GM21528 (cell line): ENCODE results near the gene NDE1.

ENCODE experiments used
- ATAC-seq: cut with Tn5 transposase; IDR thresholded peaks from one replicate; pipeline ENCODE4 v1.9.1; 2021; ENCODE audit warnings: mild to moderate bottlenecking, moderate library complexity; ENCODE audit not compliant: unreplicated experiment, low FRiP score

NDE1 gene

GRCh38 chr16:15732416-15732815 lies 82.4 kb downstream of the NDE1 start:
- ATAC-seq = no peak

GRCh38 chr16:15735610-15736009 lies 85.6 kb downstream of the NDE1 start:
- no peak for ATAC-seq

- ATAC-seq = no peak
Measured at GRCh38 chr16:15736529-15736928, 86.5 kb downstream of the NDE1 start.

GRCh38 chr16:15737140-15737644 lies 87.1 kb downstream of the NDE1 start:
- ATAC-seq = no peak

- no peak for ATAC-seq
Measured at GRCh38 chr16:15739464-15739863, 89.4 kb downstream of the NDE1 start.

- no peak for ATAC-seq
Measured at GRCh38 chr16:15739950-15740349, 89.9 kb downstream of the NDE1 start.

GRCh38 chr16:15741207-15741871 lies 91.3 kb downstream of the NDE1 start:
- ATAC-seq = no peak

GRCh38 chr16:15742716-15743115 lies 92.7 kb downstream of the NDE1 start:
- no peak for ATAC-seq

GRCh38 chr16:15743657-15744056 lies 93.6 kb downstream of the NDE1 start:
- no peak for ATAC-seq

- no peak for ATAC-seq
Measured at GRCh38 chr16:15746332-15746731, 96.3 kb downstream of the NDE1 start.

GRCh38 chr16:15747937-15748336 lies 97.9 kb downstream of the NDE1 start:
- ATAC-seq = no peak

GRCh38 chr16:15748654-15749053 lies 98.6 kb downstream of the NDE1 start:
- ATAC-seq = no peak

GRCh38 chr16:15749371-15749770 lies 99.3 kb downstream of the NDE1 start:
- no peak for ATAC-seq

GRCh38 chr16:15749985-15750384 lies 99.9 kb downstream of the NDE1 start:
- ATAC-seq = no peak

GRCh38 chr16:15751940-15752339 lies 101.9 kb downstream of the NDE1 start:
- ATAC-seq = no peak

GRCh38 chr16:15752717-15753488 lies 102.9 kb downstream of the NDE1 start:
- no peak for ATAC-seq

- no peak for ATAC-seq
Measured at GRCh38 chr16:15754821-15755534, 104.9 kb downstream of the NDE1 start.

GRCh38 chr16:15757077-15757386 lies 107.0 kb downstream of the NDE1 start:
- no peak for ATAC-seq

GRCh38 chr16:15757630-15758251 lies 107.7 kb downstream of the NDE1 start:
- ATAC-seq = no peak

- ATAC-seq = no peak
Measured at GRCh38 chr16:15759070-15759469, 109.0 kb downstream of the NDE1 start.

GRCh38 chr16:15760129-15760528 lies 110.1 kb downstream of the NDE1 start:
- ATAC-seq = no peak
